GM19455 (cell line): Measurements from ENCODE around the gene TRIM75.
"Not testable (repeated sequence)": the region's sequence is repeated elsewhere in the genome, so short reads cannot be mapped to it uniquely, and the experiment has no call there.

Experiments
- ATAC-seq: cut with Tn5 transposase; IDR thresholded peaks from one replicate; pipeline ENCODE4 v1.9.1; 2021; ENCODE audit not compliant: unreplicated experiment

Gene TRIM75

GRCh38 chr4:165053645-165054044 is at the start of gene TRIM75:
TRIM75 (plus strand) TSS chr4:165053866; CDS start chr4:165059148, 5,282 bp downstream.
- ATAC-seq = no peak

- no peak for ATAC-seq
Measured at GRCh38 chr4:165005352-165005925, 48.2 kb upstream of the TRIM75 start.

- no peak for ATAC-seq
Measured at GRCh38 chr4:165006456-165006855, 47.2 kb upstream of the TRIM75 start.

- no peak for ATAC-seq
Measured at GRCh38 chr4:165006886-165007285, 46.8 kb upstream of the TRIM75 start.

GRCh38 chr4:165009493-165010227 is 44.0 kb upstream of the TRIM75 start:
- no peak for ATAC-seq

GRCh38 chr4:165010487-165010886 is 43.2 kb upstream of the TRIM75 start:
- ATAC-seq = no peak

GRCh38 chr4:165010991-165011390 is 42.7 kb upstream of the TRIM75 start:
- no peak for ATAC-seq

- ATAC-seq = no peak
Measured at GRCh38 chr4:165011403-165011802, 42.3 kb upstream of the TRIM75 start.

GRCh38 chr4:165013691-165014090 is 40.0 kb upstream of the TRIM75 start:
- no peak for ATAC-seq

GRCh38 chr4:165016971-165017370 is 36.7 kb upstream of the TRIM75 start:
- no peak for ATAC-seq

- ATAC-seq = not testable (repeated sequence)
Measured at GRCh38 chr4:165019995-165020394, 33.7 kb upstream of the TRIM75 start.

GRCh38 chr4:165025782-165026181 is 27.9 kb upstream of the TRIM75 start:
- ATAC-seq = not testable (repeated sequence)

- no peak for ATAC-seq
Measured at GRCh38 chr4:165027762-165028402, 25.8 kb upstream of the TRIM75 start.

GRCh38 chr4:165031436-165032211 is 22.0 kb upstream of the TRIM75 start, which contains the start of gene TRIM60:
TRIM60 (plus strand) TSS chr4:165031999; CDS start chr4:165040073, 8,074 bp downstream.
- no peak for ATAC-seq

GRCh38 chr4:165048170-165048569 is 5.5 kb upstream of the TRIM75 start:
- no peak for ATAC-seq

GRCh38 chr4:165052627-165053026 is 1.0 kb upstream of the TRIM75 start:
- ATAC-seq = no peak

GRCh38 chr4:165055601-165056000 is 1.9 kb downstream of the TRIM75 start:
- ATAC-seq = no peak

GRCh38 chr4:165058666-165059065 is 5.0 kb downstream of the TRIM75 start:
- ATAC-seq = no peak

- no peak for ATAC-seq
Measured at GRCh38 chr4:165059386-165059785, 5.7 kb downstream of the TRIM75 start.

- ATAC-seq = no peak
Measured at GRCh38 chr4:165060938-165061337, 7.3 kb downstream of the TRIM75 start.

GRCh38 chr4:165070560-165070959 is 16.9 kb downstream of the TRIM75 start:
- ATAC-seq = no peak
